Parathyroid adenoma (tissue), 2 donors: ENCODE measurements around the gene NUP210.

Experiments
- H2AFZ ChIP-seq: fragments of 300-600 bp; sonication (generic); one replicate; pipeline ENCODE4 v1.7.0; 2017; ENCODE audit warnings: antibody characterized with exemption, mild to moderate bottlenecking
- H3K27ac ChIP-seq: fragments of 300-600 bp; sonication (generic); one replicate; pipeline ENCODE4 v1.7.0; 2017
- H3K27me3 ChIP-seq: fragments of 300-600 bp; sonication (generic); one replicate; pipeline ENCODE4 v1.7.0; 2017; ENCODE audit warnings: low read length; ENCODE audit not compliant: control insufficient read depth, insufficient read depth
- H3K36me3 ChIP-seq: fragments of 300-600 bp; sonication (generic); one replicate; pipeline ENCODE4 v1.7.0; 2017; ENCODE audit warnings: low read length; ENCODE audit not compliant: control insufficient read depth, insufficient read depth
- H3K4me1 ChIP-seq: fragments of 300-600 bp; sonication (generic); one replicate; pipeline ENCODE4 v1.7.0; 2017; ENCODE audit warnings: control low read depth
- H3K4me2 ChIP-seq: fragments of 300-600 bp; sonication (generic); one replicate; pipeline ENCODE4 v1.7.0; 2017; ENCODE audit warnings: low read length
- H3K4me3 ChIP-seq: fragments of 300-600 bp; sonication (generic); one replicate; pipeline ENCODE4 v1.7.0; 2017; ENCODE audit warnings: low read depth, low read length
- H3K79me2 ChIP-seq: fragments of 300-600 bp; sonication (generic); one replicate; pipeline ENCODE4 v1.7.0; 2017; ENCODE audit warnings: control low read depth
- H3K9ac ChIP-seq: fragments of 300-600 bp; sonication (generic); one replicate; pipeline ENCODE4 v1.7.0; 2017; ENCODE audit warnings: mild to moderate bottlenecking
- H3K9me3 ChIP-seq: fragments of 300-600 bp; sonication (generic); one replicate; pipeline ENCODE4 v1.7.0; 2017; ENCODE audit warnings: low read length; ENCODE audit not compliant: control insufficient read depth
- CTCF ChIP-seq: fragments of 300-600 bp; sonication (generic); IDR thresholded peaks from one replicate; pipeline ENCODE4 v1.7.0; 2017; ENCODE audit warnings: antibody characterized with exemption, mild to moderate bottlenecking
- donor health status: primary hyperparathyroidism.

NUP210 gene

GRCh38 chr3:13462822-13463221 is 42.7 kb upstream of the NUP210 start:
- H3K27ac ChIP-seq, result no peak overlapping the region
- H3K4me2 ChIP-seq, result no peak overlapping the region
- no peak overlapping the region for H3K9ac ChIP-seq
- peaks cover 8% of the 10 kb centered on the region for H3K4me1 ChIP-seq
- no peak overlapping the region for H3K4me3 ChIP-seq
- no peaks in the 10 kb centered on the region for H3K27me3 ChIP-seq
- TF ChIP-seq CTCF, result no peak
- no peak overlapping the region for H2AFZ ChIP-seq
- H3K9me3 ChIP-seq, result no peaks in the 10 kb centered on the region
- H3K79me2 ChIP-seq, result no peaks in the 10 kb centered on the region
- no peaks in the 10 kb centered on the region for H3K36me3 ChIP-seq

- no peak overlapping the region for H2AFZ ChIP-seq
- no peak overlapping the region for H3K27ac ChIP-seq
- H3K36me3 ChIP-seq, result no peaks in the 10 kb centered on the region
- peaks cover 8% of the 10 kb centered on the region for H3K4me1 ChIP-seq
- no peaks in the 10 kb centered on the region for H3K79me2 ChIP-seq
- no peak for TF ChIP-seq CTCF
- H3K4me2 ChIP-seq, result no peak overlapping the region
- no peak overlapping the region for H3K4me3 ChIP-seq
- no peaks in the 10 kb centered on the region for H3K9me3 ChIP-seq
- H3K9ac ChIP-seq, result no peak overlapping the region
- H3K27me3 ChIP-seq, result no peaks in the 10 kb centered on the region
Observed at GRCh38 chr3:13462125-13462629, 42.1 kb upstream of the NUP210 start.

DNA sequence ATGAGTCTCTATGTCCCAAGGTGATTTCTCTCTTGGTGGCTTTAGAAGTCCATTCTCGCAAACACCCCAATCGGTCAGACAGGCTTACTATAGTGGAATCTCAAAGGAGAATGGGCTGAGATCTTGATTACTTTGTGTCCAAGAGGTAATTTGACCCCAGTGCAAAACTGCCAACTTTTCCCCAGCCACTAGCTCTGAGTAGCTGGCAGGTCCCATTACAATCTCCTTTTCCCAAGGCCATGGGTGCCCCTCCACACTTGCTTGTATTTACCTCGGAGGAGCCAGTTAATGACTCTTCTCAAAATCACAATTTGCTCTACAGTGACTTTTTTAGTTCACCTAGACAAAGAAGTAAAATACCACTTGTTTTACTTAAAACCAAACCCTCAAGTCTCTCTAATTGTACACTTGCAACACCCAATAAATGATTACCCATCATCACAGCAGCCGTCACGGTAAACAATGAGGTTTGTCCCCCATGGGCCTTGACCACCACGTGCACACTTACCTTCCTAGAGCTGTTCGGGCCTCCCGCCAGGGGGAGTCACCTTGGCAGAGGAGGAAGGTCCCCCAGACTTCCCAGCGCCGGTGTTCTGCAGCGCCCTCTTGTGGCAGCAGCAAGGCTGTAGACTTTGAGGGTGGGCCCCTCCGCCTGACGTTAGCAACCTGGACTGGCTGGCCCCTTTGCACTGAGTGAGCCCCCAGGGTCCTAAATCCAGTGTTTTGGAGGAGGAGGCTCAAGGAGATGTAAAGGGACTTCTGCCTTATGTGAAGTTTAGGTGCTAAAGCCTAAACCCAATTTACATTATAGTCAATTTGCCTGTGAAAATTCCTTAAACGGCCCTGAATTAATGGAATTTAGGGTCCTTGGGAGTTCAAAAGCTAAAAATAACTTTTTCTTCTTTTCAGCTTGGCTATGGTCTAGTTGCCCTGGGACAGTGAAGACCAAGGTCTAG is 41.3 kb upstream of the NUP210 start:
- H3K4me3 ChIP-seq, result no peak overlapping the region
- no peaks in the 10 kb centered on the region for H3K36me3 ChIP-seq
- H3K79me2 ChIP-seq, result no peaks in the 10 kb centered on the region
- TF ChIP-seq CTCF, result peak; percentile 53
- peak overlapping the region; percentile 15 for H3K4me2 ChIP-seq
- peaks cover 8% of the 10 kb centered on the region for H3K4me1 ChIP-seq
- no peak overlapping the region for H3K9ac ChIP-seq
- no peak overlapping the region for H2AFZ ChIP-seq
- H3K27me3 ChIP-seq, result no peaks in the 10 kb centered on the region
- no peak overlapping the region for H3K27ac ChIP-seq
- H3K9me3 ChIP-seq, result no peaks in the 10 kb centered on the region

DNA sequence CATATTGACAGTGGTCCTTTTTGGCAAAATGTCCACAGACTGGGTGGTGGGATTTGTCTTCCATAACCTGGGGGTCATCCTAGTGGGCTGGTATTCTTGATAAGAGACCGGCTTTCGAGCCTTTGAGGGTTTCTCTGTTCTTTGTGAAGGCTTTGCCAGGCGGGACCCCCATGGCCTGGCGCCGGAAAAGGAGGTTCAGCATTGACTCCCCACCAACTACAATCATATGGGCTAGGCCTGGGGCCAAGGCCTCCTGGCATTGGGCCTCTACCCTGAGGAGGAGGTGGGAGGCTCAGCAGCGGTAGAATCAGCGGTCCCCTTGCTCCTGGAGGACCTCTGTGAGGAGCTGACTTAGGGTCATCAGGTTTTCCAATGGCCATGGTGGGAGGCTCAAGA is 40.2 kb upstream of the NUP210 start:
- H3K4me2 ChIP-seq, result no peak overlapping the region
- H3K9me3 ChIP-seq, result no peaks in the 10 kb centered on the region

More for the DNA sequence above, 40.2 kb upstream of the NUP210 start:
- Histone ChIP-seq H3K27ac (no peak overlapping the region), H3K9ac (no peak overlapping the region), H2AFZ (no peak overlapping the region), H3K4me1 (peaks cover 8% of the 10 kb centered on the region), H3K79me2 (no peaks in the 10 kb centered on the region), H3K36me3 (no peaks in the 10 kb centered on the region), H3K4me3 (no peak overlapping the region), H3K27me3 (no peaks in the 10 kb centered on the region)
- TF ChIP-seq CTCF, result no peak
